ENCODE measurements around the gene CLCN2.

DNA sequence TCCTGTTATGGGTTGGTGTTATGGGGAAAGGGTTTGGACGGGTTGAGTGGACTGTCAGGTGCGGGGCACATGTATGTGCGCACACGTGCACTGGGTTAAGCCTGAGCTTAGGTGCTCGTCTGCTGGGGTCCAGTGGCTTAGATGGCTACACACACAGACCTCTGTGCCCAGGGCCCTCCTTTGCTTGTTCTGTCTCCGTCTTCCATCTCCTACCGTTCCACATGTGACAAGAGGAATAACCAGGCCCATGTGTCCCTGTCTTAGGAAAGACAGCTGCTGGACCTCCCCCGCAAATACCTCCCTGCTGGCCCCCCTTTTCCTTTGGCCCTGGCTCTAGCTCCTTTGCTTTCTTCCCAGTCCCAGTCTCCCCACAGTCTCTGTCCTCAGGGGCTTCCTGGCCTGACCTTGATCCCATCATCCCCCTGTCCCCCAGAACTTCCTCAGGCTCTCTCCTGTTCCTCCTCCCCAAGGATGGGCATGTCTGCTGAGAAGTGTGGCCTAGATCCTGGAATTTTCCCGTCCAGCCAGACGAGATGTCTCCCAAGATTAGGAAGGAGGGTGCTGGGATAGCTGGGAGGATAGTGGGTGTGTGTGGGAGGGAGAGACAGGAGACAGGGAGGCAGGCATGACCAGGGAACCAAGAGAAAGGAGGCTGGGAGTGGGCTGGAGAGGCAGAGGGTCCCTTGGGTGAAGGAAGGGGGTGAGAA is 17.4 kb upstream of the CLCN2 start:
- TF ChIP-seq ELF4 (IDR thresholded peaks at IDR 0.05) (no peak), SP1 (IDR thresholded peaks at IDR 0.05) (no peak), BHLHE40 (IDR thresholded peaks at IDR 0.05; ENCODE audit: borderline replicate concordance) (no peak), ZNF384 (IDR thresholded peaks at IDR 0.05) (no peak), NFRKB (IDR thresholded peaks at IDR 0.05) (no peak), LEF1 (IDR thresholded peaks at IDR 0.05; ENCODE audit: borderline replicate concordance) (no peak), FOXM1 (IDR thresholded peaks at IDR 0.05; ENCODE audit: borderline replicate concordance) (no peak), ARNT (IDR thresholded peaks at IDR 0.05) (no peak), TARDBP (IDR thresholded peaks at IDR 0.05) (no peak), FOXK2 (IDR thresholded peaks at IDR 0.05) (no peak), HDGF (IDR thresholded peaks at IDR 0.05; ENCODE audit: borderline replicate concordance) (no peak), L3MBTL2 (conservative IDR thresholded peaks at IDR 0.05) (no peak)
- TF ChIP-seq, protein P1, sequence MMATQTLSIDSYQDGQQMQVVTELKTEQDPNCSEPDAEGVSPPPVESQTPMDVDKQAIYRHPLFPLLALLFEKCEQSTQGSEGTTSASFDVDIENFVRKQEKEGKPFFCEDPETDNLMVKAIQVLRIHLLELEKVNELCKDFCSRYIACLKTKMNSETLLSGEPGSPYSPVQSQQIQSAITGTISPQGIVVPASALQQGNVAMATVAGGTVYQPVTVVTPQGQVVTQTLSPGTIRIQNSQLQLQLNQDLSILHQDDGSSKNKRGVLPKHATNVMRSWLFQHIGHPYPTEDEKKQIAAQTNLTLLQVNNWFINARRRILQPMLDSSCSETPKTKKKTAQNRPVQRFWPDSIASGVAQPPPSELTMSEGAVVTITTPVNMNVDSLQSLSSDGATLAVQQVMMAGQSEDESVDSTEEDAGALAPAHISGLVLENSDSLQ (IDR thresholded peaks at IDR 0.05), result no peak

All from HEK293T (cell line).